Mononuclear cell (primary cell): ENCODE measurements around the gene CMSS1. TPM values are rescaled to one million over a fixed set of nuclear protein-coding genes. Genes with fewer than 3 reads are reported as not detected.

ENCODE experiments used
- H3K27me3 ChIP-seq: 2 replicates; pipeline ENCODE4 v1.6.0; 2011; ENCODE audit warnings: low read length, control low read depth; ENCODE audit not compliant: insufficient read depth
- H3K4me1 ChIP-seq: 2 replicates; pipeline ENCODE4 v1.5.1; 2011; ENCODE audit warnings: mild to moderate bottlenecking, low read length, control low read depth; ENCODE audit not compliant: insufficient read depth
- H3K4me3 ChIP-seq: 2 replicates; pipeline ENCODE4 v1.5.1; 2011; ENCODE audit warnings: mild to moderate bottlenecking, low read length, moderate library complexity
- H3K9me3 ChIP-seq: 2 replicates; pipeline ENCODE4 v1.5.1; 2011; ENCODE audit warnings: low read depth, mild to moderate bottlenecking, control low read depth, low read length
- total RNA-seq: library from RNA; depleted of rRNA; stranded (reverse); fragments of >200 nt; gene quantifications from one replicate; pipeline ENCODE4 v1.2.3, GENCODE V29; 2012

CMSS1 gene
- total RNA-seq, 1 donor: 4.6 TPM

DNA sequence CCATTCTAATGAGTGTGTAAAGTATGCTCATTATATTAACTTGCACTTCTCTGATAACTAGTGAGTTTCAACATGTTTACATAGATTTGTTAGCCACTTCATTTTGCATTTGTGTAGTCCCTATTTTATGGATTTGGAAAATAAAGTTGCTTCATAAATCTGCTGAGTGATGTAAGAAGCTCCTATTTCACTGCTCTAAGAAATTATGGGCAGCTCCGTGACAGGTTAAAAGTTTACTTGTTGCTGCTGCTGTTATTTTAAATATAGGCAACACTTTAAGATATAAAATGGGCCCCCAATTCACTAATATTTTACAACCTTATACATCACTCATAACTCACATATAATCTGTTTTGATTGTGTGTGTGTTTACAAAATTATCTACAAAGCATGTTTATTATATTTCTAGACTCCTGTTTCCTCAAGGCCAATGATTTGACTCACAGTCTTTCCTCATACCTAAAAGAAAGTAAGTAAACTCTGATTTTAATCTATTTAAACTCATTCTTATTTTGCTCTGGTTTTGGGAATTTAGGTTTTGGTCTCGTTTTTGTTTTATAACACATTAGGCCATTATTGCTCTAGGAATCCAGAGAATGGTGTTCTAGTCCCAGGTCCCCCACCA is 348.4 kb downstream of the CMSS1 start:
- no peaks in the 10 kb centered on the region for H3K4me1 ChIP-seq
- H3K27me3 ChIP-seq: no peaks in the 10 kb centered on the region
- no peaks in the 10 kb centered on the region for H3K9me3 ChIP-seq
- no peak overlapping the region for H3K4me3 ChIP-seq

DNA sequence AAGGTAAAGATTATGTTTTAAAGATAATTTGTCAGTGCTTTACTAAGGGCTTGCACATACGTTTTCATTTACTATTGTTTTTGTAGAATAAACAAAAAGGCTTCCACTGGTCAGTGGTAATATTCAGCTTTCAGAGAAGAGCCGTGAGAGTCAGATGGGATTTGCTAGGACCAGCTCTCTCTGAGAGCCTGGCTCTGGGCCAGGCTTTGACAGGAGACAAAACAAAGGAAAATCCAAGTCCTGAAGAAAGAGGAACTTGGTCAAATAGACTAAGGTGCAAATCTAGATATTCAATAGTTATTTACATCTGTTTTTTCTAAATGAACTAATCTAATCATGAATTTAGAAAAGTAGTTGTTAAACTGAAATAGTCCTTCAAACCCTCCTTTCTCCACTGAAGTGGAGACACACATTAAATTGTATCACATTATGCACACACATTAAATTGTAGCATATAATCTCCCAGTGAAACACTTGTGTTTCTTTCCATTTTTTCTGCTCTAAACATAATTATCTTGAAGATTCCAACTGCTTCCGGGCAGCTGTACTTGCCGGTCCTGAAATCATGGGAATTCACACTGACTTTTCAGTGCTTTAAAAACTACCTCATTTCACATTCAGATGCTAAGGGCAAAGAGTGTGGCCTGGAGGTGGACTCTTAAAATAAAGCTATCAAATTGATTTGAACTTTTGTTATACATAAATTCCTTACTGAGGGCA is 351.7 kb downstream of the CMSS1 start:
- no peaks in the 10 kb centered on the region for H3K9me3 ChIP-seq
- H3K4me3 ChIP-seq: no peak overlapping the region
- no peaks in the 10 kb centered on the region for H3K27me3 ChIP-seq
- no peaks in the 10 kb centered on the region for H3K4me1 ChIP-seq

DNA sequence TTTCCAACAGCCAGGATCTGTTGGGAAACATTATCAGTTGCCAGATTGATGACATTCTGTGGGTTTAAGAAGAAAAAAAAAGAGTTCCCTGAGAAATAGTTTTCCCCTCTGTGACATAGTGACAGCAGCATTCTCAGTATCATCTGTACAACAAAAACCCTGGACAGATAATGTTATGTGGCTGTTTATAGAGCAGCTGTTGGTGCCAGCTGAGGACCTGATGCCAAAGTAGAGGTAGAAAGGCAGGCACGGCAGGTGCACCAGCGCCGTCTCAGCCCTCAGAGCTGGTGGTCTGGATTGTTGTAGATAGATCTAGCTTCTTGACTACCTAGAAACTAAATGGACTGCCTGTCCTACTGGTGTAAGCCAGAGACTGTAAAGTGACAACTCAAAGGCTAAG is 352.8 kb downstream of the CMSS1 start:
- Histone ChIP-seq H3K27me3 (no peaks in the 10 kb centered on the region), H3K4me3 (no peak overlapping the region), H3K9me3 (no peaks in the 10 kb centered on the region), H3K4me1 (no peaks in the 10 kb centered on the region)

DNA sequence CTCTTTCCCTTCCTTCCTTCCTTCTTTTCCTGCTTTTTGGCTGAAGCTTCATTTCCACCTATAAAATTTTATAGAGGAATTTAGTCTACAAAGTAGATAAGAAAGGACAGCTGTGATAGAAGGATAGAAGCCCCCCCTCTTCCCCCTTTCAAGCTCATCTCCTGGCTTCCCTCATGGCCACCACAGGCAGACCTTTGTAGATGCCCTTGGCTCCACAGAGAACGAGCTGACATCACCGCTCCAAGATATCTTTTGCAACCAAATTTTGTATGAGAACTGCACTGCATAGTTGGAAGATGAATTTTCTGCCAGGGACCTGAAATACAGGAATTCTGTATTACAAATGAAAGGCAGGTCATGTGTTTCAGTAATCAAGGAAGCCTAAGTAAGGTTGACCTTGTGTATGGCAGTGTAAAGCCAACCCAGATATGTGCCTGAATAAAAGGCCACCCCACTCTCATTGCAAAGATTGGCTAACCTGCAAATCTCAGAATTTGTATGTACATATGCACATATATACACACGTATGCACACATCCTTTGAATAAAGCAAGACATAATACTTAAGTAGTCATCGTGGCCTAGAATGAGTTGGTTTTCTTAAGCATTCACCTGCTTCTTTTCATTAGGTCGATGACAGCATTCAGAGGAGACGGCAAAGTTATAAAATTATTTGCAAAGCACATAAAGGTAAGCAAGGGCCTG is 353.7 kb downstream of the CMSS1 start:
- H3K4me1 ChIP-seq: no peaks in the 10 kb centered on the region

DNA sequence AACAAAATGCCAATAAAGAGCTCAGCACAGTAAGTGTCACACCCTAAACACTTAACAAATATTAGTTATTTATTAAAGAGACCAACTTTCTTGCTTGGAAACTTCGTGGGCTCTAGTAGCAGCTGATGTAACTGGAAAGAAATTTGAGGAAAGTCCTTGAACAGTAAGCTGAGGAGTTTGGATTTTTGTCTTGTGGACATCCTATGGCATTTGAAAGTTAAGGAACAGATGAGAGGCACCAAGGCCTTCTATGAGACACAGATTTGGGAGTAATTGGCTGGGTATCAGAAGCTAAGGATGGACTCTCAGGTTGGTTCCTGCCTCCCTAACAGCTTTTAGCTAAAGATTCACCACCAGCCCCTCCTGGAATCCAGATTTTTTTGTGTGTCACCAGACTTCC is 356.3 kb downstream of the CMSS1 start:
- no peaks in the 10 kb centered on the region for H3K27me3 ChIP-seq
- H3K4me1 ChIP-seq: no peaks in the 10 kb centered on the region
- H3K4me3 ChIP-seq: no peak overlapping the region
- no peaks in the 10 kb centered on the region for H3K9me3 ChIP-seq

More for the DNA sequence above, 353.7 kb downstream of the CMSS1 start:
- Histone ChIP-seq H3K9me3 (no peaks in the 10 kb centered on the region), H3K27me3 (no peaks in the 10 kb centered on the region), H3K4me3 (no peak overlapping the region)

DNA sequence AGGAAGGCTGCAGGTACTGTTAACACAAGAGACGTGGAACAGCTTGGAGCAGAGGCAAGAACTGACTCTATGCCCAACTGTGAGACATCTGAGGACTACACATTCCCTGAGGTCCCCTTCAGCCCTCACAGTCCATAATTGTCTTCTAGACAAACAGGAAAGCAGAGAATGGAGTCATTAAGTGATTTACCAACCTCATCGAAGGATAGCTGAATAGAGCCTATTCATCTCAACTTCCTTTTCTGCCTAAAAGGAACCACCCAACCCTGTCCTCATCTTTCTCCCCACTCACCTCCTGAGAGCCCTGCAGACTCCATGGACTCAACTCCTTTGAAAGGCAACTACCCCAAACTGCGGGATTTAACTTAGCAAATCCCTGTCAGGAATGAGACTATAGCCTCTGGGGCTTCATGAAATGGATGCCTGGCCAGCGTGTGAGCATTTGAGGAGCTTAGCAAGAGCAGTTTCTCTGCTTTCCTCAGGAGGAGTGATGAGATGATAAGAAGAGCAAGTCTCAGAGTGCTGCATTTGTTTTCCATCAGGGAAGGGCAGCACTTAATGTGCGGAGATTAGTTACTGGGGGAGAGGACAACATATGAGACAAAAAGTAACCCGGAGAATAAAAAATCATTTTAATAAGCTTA is 358.1 kb downstream of the CMSS1 start:
- no peaks in the 10 kb centered on the region for H3K4me1 ChIP-seq

DNA sequence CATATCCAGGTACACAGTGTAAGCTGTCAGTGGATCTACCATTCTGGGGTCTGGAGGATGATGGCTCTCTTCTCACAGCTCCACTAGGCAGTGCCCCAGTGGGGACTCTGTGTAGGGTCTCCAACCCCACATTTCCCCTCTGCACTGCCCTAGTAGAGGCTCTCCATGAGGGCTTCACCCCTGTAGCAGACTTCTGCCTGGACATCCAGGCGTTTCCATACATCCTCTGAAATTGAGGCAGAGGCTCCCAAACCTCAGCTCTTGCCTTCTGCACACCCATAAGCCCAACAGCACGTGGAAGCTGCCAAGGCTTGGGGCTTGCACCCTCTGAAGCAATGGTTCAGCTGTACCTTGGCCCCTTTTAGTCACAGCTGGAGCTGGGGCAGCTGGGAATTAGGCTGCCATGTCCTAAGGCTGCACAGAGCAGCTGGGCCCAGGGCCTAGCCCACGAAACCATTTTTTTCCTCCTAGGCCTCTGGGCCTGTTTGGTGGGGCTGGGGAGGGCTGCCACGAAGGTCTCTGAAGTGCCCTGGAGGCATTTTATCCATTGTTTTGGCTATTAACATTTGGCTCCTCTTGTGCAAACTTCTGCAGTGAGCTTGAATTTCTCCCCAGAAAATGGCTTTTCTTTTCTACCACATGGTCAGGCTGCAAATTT is 362.2 kb downstream of the CMSS1 start:
- no peak overlapping the region for H3K4me3 ChIP-seq
- no peaks in the 10 kb centered on the region for H3K27me3 ChIP-seq
- H3K4me1 ChIP-seq: no peaks in the 10 kb centered on the region
- H3K9me3 ChIP-seq: no peaks in the 10 kb centered on the region

More for the DNA sequence above, 358.1 kb downstream of the CMSS1 start:
- no peaks in the 10 kb centered on the region for H3K9me3 ChIP-seq
- H3K4me3 ChIP-seq: no peak overlapping the region
- no peaks in the 10 kb centered on the region for H3K27me3 ChIP-seq

DNA sequence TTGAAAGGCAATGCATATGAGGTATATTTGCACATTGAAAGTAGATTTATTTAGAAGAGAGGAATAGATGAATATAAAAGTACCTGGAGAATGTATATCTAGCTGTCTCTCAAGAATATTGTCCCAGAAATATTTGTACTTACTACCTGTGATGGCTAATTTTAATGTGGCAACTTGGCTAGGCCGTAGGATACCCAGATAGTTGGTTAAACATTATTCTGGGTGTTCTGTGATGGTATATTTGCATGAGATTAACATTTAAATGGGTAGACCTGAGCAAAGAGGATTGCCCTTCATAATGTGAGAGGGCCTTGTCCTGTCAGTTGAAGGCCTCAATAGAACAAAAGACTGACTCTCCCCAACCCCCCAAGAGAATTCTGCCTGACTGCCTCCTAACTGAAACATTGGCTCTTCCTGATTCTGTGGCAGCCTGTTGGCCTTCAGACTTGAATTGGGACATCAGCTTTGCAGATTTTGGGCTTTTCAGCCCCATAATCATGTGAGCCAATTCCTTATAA is 366.0 kb downstream of the CMSS1 start:
- no peaks in the 10 kb centered on the region for H3K9me3 ChIP-seq
- H3K4me3 ChIP-seq: no peak overlapping the region
- H3K4me1 ChIP-seq: no peaks in the 10 kb centered on the region
- no peaks in the 10 kb centered on the region for H3K27me3 ChIP-seq

DNA sequence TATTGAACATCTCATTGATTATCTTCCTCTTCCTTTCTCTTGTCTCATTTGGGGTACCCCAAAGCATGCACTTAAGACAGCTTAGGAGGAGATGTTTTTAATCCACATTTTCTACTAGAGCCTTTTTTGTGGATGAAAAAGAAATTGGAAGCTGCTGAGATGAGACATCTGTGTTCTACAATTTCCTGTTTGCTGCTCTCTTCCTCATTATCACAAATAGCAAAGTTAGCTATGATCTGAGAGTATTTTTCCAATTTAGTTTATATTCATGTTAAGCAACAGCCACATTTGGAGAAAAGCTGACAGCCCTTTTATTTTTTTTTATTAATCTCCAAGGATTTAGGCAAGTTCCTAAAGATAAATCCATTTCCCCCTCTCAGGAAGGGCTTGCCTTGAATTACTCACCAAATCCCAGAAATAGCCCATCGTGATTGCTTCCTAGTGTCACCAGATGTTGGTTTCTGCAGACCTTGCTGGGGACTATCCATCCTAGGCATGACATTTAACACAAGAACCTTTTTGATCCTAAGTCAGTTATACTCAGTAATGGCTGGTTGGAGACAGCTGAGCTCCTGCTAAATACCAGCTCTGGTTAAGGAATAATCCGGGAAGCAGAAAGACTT is 367.4 kb downstream of the CMSS1 start:
- Histone ChIP-seq H3K27me3 (no peaks in the 10 kb centered on the region), H3K9me3 (no peaks in the 10 kb centered on the region), H3K4me3 (no peak overlapping the region), H3K4me1 (no peaks in the 10 kb centered on the region)

DNA sequence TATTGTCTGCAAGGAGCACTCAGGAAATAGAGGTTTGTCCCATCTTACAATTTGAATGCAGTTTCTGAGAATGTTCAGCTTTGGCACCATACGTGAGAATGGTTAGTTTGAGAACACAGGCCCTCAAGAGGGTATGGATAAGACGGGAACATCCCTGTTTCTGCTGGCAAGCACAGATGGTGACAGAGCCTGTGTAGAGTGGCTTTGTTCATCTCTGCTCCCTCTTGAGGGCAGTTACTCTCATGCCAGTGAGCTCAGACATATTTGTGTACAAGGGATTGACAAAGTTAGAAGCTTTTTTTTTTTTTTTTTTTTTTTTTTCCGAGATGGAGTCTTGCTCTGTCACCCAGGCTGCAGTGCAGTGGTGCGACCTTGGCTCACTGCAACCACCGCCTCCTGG is 368.2 kb downstream of the CMSS1 start:
- no peaks in the 10 kb centered on the region for H3K9me3 ChIP-seq
- H3K4me1 ChIP-seq: no peaks in the 10 kb centered on the region
- no peaks in the 10 kb centered on the region for H3K27me3 ChIP-seq
- H3K4me3 ChIP-seq: no peak overlapping the region

DNA sequence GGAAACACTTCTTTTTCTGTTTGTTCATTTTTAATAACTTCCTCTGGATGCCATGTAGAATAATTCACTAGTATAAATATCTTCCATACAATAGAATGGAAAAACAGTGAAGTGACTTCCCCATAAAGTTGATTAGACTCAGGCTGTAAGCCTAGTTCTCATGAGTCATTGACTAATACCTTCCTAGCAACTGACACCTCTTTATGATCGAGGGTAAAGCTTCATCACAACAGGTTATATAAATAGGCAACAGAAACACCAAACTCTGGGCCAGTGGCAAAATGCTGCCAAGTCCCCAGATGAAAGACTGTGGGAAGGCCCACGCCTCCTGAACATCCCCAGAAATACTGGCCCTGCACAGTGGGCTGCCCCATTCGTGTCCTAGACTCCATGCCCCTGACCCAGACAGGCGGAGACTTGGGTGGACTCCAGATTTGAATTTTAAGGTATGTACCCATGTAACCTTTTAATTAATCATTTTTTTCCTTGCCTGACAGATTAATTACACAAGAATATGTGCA is 371.8 kb downstream of the CMSS1 start:
- H3K27me3 ChIP-seq: no peaks in the 10 kb centered on the region
- H3K4me1 ChIP-seq: no peaks in the 10 kb centered on the region
- no peaks in the 10 kb centered on the region for H3K9me3 ChIP-seq
- no peak overlapping the region for H3K4me3 ChIP-seq

DNA sequence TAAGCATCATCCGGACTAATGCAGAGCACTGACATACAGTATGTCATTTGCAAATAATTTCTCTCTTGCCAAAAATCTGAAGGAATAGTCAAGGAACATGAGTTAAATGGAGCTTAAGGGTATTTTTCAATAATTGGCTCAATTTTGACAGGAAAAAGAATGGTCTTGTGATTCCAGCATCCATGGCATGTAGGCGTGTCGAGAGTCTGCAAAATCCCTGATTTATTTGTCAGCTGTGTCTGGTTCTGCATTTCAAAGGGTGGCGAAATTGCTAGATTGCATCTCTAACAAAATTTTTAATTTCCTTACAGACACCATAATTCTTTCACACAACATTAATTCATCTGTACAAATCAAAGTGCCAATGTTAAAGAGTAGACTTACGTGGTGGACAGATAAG is 377.7 kb downstream of the CMSS1 start:
- Histone ChIP-seq H3K27me3 (no peaks in the 10 kb centered on the region), H3K4me1 (no peaks in the 10 kb centered on the region), H3K4me3 (no peak overlapping the region), H3K9me3 (no peaks in the 10 kb centered on the region)

DNA sequence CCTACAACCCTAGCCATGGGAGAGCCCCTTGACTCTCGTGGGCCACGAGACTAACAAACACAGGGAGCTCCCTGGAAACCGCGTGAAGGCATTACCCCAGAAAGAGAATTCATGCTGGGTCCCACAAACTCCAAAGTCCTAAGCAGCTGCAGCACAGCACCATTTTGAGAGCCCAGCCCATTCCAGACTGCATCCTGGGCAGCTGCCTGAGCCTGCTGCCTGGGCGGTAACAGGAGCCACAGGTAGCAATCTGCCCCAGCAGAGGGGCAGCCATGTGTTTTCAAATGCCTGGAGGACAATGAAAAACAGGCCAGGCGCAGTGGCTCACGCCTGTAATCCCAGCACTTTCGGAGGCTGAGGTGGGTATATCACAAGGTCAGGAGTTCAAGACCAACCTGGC is 380.2 kb downstream of the CMSS1 start:
- Histone ChIP-seq H3K27me3 (no peaks in the 10 kb centered on the region), H3K4me3 (no peak overlapping the region), H3K9me3 (no peaks in the 10 kb centered on the region), H3K4me1 (no peaks in the 10 kb centered on the region)

DNA sequence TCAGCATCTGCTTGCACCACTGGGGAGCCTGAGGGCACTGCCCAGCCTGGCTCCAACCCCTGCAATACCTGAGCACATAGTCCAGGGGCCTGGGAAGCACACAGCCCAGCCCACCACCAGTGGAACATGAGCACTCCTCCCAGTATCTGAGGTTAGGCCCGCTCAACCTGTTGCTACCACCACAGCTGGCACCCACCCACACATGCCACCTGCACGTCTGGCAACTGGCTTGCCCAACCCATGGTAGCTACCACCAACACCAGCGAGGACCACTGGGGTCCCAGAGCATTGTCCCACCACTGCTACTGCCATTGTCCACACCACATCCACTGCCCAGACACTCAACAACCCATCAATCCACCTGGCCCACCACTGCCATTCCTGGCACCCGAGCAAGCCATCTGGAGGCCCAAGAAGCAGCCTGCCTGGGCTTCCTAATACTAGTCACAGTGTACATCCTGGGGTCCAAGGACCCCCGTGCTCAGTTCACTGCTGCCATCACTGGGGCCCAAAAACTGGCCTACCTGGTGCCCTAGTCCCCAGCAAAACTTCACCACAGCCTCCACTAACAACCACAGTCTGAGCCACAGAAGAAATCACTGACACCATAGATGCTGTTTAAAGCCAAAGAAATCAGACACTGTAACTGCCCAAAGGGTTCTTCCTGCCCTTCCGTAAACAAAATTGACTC is 381.1 kb downstream of the CMSS1 start:
- no peaks in the 10 kb centered on the region for H3K27me3 ChIP-seq
- H3K4me3 ChIP-seq: no peak overlapping the region
- no peaks in the 10 kb centered on the region for H3K4me1 ChIP-seq
- no peaks in the 10 kb centered on the region for H3K9me3 ChIP-seq
